ENCODE data around the gene CELSR3.

Gene CELSR3
- long read RNA-seq, partial matches to known transcripts = 3 of 7 reads
- long read RNA-seq, other reads (novel, unspliced or antisense) = 4 of 7 reads

GRCh38 chr3:48662753-48663488 is at the start of gene CELSR3:
Gene CELSR3, minus strand, starts transcription at chr3:48662886. Its CDS starts 252 bp downstream, at chr3:48662634.
- H3K27me3 ChIP-seq (ENCODE audit: insufficient read depth, poor library complexity, severe bottlenecking) = peaks cover 3% of the 10 kb centered on the region
- TF ChIP-seq POLR2AphosphoS5 (IDR thresholded peaks at IDR 0.05; ENCODE audit: low read depth) = no peak; the same call in 1 of the 2 replicates
- TF ChIP-seq, protein P1, sequence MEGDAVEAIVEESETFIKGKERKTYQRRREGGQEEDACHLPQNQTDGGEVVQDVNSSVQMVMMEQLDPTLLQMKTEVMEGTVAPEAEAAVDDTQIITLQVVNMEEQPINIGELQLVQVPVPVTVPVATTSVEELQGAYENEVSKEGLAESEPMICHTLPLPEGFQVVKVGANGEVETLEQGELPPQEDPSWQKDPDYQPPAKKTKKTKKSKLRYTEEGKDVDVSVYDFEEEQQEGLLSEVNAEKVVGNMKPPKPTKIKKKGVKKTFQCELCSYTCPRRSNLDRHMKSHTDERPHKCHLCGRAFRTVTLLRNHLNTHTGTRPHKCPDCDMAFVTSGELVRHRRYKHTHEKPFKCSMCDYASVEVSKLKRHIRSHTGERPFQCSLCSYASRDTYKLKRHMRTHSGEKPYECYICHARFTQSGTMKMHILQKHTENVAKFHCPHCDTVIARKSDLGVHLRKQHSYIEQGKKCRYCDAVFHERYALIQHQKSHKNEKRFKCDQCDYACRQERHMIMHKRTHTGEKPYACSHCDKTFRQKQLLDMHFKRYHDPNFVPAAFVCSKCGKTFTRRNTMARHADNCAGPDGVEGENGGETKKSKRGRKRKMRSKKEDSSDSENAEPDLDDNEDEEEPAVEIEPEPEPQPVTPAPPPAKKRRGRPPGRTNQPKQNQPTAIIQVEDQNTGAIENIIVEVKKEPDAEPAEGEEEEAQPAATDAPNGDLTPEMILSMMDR (IDR thresholded peaks at IDR 0.05; ENCODE audit: insufficient read depth, low read length) = no peak
- TF ChIP-seq SPI1 (IDR thresholded peaks at IDR 0.05; ENCODE audit: borderline replicate concordance, low read depth) = no peak
- no peak for TF ChIP-seq GABPA (IDR thresholded peaks at IDR 0.05; ENCODE audit: low read depth)
- TF ChIP-seq, protein P2, sequence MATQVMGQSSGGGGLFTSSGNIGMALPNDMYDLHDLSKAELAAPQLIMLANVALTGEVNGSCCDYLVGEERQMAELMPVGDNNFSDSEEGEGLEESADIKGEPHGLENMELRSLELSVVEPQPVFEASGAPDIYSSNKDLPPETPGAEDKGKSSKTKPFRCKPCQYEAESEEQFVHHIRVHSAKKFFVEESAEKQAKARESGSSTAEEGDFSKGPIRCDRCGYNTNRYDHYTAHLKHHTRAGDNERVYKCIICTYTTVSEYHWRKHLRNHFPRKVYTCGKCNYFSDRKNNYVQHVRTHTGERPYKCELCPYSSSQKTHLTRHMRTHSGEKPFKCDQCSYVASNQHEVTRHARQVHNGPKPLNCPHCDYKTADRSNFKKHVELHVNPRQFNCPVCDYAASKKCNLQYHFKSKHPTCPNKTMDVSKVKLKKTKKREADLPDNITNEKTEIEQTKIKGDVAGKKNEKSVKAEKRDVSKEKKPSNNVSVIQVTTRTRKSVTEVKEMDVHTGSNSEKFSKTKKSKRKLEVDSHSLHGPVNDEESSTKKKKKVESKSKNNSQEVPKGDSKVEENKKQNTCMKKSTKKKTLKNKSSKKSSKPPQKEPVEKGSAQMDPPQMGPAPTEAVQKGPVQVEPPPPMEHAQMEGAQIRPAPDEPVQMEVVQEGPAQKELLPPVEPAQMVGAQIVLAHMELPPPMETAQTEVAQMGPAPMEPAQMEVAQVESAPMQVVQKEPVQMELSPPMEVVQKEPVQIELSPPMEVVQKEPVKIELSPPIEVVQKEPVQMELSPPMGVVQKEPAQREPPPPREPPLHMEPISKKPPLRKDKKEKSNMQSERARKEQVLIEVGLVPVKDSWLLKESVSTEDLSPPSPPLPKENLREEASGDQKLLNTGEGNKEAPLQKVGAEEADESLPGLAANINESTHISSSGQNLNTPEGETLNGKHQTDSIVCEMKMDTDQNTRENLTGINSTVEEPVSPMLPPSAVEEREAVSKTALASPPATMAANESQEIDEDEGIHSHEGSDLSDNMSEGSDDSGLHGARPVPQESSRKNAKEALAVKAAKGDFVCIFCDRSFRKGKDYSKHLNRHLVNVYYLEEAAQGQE (IDR thresholded peaks at IDR 0.05; ENCODE audit: insufficient replicate concordance, low read depth) = peak; percentile 77
- DNase-seq (ENCODE audit: low read depth in 1 of 2, low spot score in 1 of 2) = peak; percentile 73 to 84
- peak within 1 kb of the TSS; percentile 50 for H3K4me3 ChIP-seq (replicated peaks; ENCODE audit: insufficient read depth, low read length)
- H3K27ac ChIP-seq (replicated peaks) = peak within 1 kb of the TSS; percentile 73

DNA sequence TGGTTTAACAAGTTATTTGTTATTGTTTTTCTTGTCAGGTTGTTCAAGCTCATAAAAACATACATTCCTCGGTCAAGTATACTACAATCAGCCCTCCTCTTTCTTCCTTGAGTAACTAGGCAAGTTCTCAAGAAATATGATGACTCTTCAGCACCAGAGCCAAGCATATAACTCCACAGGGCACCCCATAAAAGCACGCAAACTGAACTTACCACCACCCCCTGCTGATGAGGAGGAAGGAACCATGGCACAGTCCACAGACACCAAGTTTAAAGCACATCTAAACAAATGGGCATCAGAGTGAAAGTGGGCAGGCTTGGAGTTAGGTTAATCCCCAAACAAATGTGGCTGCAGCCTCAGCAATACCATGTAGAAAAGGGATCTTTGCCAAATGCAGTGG is 49.0 kb upstream of the CELSR3 start:
- Histone ChIP-seq H3K4me3 (replicated peaks; ENCODE audit: insufficient read depth, low read length) (no peak overlapping the region), H3K27ac (replicated peaks) (no peak overlapping the region), H3K27me3 (ENCODE audit: insufficient read depth, poor library complexity, severe bottlenecking) (no peaks in the 10 kb centered on the region)
- DNase-seq (ENCODE audit: low read depth in 1 of 2, low spot score in 1 of 2) = no peak
- TF ChIP-seq, protein P2 (IDR thresholded peaks at IDR 0.05; ENCODE audit: insufficient replicate concordance, low read depth) = no peak
- TF ChIP-seq SPI1 (IDR thresholded peaks at IDR 0.05; ENCODE audit: borderline replicate concordance, low read depth) (no peak), POLR2AphosphoS5 (IDR thresholded peaks at IDR 0.05; ENCODE audit: low read depth) (no peak), GABPA (IDR thresholded peaks at IDR 0.05; ENCODE audit: low read depth) (no peak)
- TF ChIP-seq, protein P1 (IDR thresholded peaks at IDR 0.05; ENCODE audit: insufficient read depth, low read length) = no peak

DNA sequence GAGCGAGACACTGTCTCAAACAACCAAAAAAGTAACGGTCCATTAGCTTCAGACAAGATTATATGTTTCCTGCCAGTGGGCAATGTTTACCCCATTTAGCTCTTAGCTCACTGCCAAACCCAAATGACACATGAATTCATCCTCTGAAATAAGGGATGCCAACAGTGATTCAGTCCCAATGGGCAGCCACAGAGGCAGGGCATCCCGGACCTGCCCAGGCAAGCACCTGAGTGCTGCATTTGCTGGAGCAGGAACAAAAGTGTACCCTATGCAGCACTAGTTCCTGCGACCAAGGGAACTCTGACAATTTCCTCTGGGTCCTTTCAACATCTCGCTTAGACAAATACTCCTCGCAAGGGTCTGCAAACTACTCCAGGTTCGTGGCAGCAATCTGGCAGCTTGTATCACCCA is 46.4 kb upstream of the CELSR3 start:
- DNase-seq (ENCODE audit: low read depth in 1 of 2, low spot score in 1 of 2) = no peak
- Histone ChIP-seq H3K4me3 (replicated peaks; ENCODE audit: insufficient read depth, low read length) (no peak overlapping the region), H3K27ac (replicated peaks) (no peak overlapping the region), H3K27me3 (ENCODE audit: insufficient read depth, poor library complexity, severe bottlenecking) (no peaks in the 10 kb centered on the region)
- TF ChIP-seq GABPA (IDR thresholded peaks at IDR 0.05; ENCODE audit: low read depth) (no peak), SPI1 (IDR thresholded peaks at IDR 0.05; ENCODE audit: borderline replicate concordance, low read depth) (no peak), POLR2AphosphoS5 (IDR thresholded peaks at IDR 0.05; ENCODE audit: low read depth) (no peak)
- TF ChIP-seq, protein P1 (IDR thresholded peaks at IDR 0.05; ENCODE audit: insufficient read depth, low read length) = no peak
- TF ChIP-seq, protein P2 (IDR thresholded peaks at IDR 0.05; ENCODE audit: insufficient replicate concordance, low read depth) = no peak

Measured in HL-60 (cell line).